NCI-H1930 (cell line): Measurements from ENCODE around the gene NAGLU.

ENCODE experiments used
- DNase-seq, 2 experiments: peaks; one replicate each; lab custom pipeline; 2025; lab: John Stamatoyannopoulos, UW

Gene NAGLU

DNA sequence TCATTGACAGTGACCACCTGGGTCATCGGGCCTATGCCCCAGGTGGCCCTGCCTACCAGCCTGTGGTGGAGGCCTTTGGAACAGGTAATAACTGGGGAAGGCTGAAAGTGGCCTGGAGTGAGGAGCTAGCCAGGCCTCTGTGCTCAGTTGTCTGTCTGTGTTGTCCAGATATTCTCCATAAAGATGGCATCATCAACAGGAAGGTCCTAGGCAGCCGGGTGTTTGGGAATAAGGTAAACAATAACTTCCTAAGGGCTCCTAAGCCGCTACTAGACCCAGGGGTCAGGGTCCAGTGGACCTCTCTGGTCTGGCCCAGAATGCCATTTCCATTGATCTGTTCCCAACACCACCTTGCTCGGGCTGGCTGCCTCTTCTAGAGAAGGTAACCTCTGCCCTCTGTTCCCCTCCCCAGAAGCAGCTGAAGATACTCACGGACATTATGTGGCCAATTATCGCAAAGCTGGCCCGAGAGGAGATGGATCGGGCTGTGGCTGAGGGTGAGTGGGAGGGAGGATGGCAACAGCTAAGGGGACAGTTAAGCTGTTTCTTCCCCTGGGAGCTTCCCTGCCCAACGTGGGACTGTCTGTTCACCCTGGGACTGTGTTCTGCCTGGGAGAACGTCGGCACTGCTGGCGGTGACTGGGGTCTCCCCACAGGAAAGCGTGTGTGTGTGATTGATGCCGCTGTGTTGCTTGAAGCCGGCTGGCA lies 28.9 kb downstream of the NAGLU start:
- no peak for DNase-seq

DNA sequence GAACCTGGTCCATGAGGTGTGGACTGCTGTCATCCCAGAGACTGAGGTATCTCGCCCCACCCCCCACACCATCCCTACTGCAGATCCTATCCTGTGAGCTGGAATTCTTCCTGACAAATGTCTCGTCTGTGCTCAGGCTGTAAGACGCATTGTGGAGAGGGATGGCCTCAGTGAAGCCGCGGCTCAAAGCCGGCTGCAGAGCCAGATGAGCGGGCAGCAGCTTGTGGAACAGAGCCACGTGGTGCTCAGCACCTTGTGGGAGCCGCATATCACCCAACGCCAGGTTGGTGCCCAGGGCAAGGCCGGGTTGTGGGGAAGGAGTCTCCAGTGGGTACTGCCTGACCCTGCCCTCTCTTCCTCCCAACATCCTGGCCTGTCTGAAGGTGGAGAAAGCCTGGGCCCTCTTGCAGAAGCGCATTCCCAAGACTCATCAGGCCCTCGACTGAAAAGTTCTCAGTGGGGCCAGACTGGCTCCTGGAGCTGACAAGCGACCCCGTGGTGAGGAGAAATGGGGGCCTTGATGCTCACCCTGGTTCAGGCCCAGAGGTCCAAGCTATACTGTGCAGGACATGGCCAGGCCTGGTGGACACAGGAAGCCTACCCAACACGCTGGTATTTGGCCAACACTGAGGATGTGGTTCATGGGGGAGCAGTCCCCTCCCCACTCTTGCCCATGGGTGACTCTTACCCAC lies 29.6 kb downstream of the NAGLU start:
- DNase-seq: no peak

DNA sequence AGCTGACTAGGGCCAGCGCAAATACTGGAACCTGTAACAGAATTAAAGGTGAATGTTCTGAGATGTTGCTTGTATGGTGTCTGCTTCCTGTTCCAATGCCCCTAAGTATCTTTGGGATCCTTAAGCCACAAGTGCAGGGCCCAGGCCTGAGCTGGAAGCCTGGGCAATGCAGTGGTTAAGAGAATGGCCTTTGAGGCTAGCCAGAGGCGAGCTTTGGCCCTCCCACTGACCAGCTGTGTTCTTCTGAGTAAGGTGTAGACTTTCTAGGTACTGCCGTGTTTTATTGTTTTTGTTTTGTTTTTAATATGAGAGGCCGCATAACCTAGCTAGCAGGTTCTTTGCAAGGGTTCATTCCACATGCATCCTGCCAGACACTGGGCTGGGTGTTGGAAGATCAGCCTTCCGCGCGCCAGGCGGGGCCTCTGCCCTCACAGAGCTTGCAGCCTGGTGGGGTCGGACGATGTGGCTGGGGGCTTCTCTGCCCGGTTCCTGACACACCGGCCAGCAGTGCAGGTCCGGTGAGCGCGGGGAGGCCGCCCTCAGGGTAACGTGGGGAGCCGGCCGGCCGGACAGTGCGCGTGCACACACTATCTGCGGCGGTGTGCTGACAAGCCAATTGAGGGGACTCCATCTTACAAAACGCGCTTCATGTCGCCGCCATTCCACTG lies 30.3 kb downstream of the NAGLU start:
- no peak for DNase-seq

DNA sequence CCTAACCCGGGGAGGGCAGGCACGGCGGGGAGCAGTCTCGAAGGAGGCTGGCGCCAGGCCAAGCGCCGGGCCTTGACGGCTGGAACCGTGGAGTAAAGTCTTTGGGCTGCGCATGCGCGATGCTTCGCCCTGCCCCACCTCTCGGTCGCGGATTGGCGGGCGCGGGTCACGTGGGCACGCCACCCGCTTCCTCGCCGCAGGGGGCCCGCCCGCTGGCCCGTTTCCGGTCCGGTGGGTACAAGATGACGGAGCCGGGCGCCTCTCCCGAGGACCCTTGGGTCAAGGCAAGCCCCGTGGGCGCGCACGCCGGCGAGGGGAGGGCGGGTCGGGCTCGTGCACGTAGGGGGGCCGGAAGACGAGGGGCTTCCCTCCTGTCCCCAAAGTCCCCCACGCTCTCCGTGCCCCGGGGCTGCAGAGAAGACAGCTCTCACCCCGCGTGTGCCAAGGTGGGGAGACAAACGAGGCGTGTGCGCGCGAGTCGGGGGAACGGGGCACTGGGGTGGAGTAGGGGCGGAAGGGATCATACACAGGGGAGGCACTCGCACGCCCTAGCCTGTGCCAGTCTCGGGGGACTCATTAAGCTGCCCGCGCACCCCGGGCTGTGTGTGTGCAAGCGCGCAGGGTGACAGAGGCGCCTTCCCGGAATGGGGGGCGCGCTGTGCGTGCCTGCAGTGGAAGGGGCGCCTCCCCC lies 31.0 kb downstream of the NAGLU start, which contains the start of gene MLX:
Gene MLX, plus strand, starts transcription at position 218 of the 691 bp plus-strand sequence. Its CDS starts 25 bp downstream, at position 243.
- DNase-seq: peak; percentile 69 to 89

DNA sequence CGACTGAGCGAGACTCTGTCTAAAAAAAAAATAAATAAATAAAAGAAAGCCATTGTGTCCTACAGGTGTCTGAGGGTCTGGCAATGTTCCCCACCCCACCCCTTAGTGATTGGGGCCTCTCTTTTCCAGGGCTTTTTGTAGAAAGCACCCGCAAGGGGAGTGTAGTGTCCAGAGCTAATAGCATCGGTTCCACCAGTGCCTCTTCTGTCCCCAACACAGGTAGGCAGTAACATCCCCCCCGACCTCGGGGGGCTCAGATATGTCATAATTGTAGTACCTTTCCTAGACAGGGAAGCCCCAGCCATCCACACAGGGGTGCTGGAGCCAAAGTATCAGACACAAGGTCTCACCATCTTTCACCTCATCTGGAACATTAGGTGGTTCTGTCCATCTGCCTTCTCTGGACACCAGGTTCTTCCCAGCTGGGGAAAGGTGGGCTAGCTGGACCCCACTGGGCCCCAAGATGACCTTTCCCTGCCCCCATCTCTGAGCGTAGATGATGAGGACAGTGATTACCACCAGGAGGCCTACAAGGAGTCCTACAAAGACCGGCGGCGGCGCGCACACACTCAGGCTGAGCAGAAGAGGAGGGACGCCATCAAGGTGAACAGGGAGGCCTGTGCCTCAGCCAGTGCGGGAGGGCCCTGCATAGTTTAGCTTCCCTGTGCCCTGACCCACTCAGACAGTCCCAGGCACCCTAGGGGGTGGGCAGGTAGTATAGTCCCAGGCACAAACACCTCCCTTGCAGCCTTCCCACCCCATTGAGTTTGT lies 32.5 kb downstream of the NAGLU start:
- DNase-seq: no peak

DNA sequence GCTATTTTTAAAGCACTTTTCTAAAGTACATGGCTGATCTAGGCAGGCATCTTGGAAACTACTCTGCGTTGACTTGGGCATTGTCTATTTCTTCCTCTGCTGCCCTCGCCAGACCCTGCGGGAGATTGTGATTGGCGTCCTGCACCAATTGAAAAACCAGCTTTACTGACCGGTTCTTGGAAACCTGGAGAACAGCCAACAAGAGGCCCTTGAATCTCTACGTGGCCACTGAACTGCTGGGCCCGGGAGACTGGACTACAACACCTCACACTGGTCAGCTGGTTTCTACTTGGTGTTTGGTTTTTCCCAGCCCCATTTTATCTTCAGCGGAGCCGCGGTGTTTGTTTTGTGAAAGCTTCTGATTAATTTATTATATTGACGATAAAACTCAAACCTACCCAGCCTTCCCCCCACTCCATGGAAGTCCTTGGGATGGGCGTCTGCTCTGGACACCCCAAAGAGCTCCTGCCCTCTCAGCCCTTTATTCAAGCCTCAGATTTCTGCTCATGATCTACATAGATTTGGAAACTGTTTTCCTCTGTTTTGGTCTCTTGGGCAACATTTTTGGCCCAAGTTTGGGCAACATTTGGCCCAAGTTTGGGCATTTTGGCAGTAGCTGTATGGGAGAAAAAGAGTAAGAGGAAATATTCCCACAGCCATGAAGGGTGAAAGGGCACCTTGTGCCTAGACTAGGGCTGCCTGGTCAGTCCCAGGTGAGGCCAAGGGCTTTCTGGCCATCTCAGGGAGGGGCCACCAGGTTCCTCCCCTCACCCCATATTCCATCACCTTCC lies 35.6 kb downstream of the NAGLU start:
- no peak for DNase-seq

DNA sequence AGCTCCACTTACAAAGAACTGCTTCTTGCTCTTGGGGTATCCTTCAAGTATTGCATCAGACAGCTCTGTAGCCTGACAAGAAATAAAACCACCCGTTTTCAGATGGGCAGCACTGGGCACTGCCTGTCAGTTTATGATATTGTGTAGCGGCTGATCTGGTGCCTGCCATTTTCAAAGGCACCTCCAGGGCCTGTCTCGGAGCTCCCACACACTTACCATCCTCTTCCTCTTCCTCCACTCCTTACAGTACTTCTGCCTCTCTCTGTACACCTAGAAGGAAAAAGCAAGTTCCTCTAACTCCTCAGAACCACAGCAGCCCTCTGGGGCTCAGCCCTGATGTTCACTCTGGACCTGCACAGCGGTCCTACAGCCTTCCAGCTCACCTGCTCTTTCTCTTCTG lies 37.1 kb downstream of the NAGLU start:
- no peak for DNase-seq

DNA sequence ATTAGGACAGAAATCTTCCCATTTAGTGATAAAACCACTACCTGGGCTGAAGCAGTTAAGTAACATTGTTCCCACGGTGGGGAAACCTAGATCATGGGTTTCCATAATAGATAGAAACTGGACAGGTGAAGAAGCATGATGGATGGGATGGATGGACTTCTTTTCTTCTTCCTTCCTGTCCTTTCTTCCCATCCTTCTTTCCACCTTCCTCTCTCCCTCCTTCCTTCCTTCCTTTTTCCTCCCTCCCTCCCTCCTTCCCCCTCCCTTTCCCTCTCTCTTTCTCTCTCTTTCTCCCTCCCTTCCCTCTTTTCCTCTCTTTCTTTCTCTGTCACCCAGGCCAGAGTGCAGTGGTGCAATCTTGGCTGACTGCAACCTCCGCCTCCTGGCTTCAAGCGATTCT lies 38.4 kb downstream of the NAGLU start:
- no peak for DNase-seq

DNA sequence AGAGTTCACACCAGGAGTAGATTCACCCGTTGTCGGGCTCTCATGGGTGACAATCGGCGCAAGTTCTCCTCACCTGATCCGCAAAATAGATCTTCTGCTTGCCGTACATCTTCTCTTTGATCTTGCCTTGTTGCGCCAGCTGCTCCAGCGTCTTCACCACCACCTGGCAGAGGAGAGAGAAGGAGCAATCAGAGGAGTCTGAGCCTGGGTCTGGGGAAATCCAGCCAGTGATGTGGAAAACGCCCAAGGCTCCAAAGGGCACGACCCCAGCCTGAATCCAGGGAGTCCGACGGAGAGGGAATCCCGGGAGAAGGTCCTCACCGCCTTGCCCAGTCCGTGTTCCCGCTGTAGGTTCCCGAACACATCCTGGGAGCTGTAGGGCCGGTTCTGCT lies 41.1 kb downstream of the NAGLU start:
- no peak for DNase-seq

DNA sequence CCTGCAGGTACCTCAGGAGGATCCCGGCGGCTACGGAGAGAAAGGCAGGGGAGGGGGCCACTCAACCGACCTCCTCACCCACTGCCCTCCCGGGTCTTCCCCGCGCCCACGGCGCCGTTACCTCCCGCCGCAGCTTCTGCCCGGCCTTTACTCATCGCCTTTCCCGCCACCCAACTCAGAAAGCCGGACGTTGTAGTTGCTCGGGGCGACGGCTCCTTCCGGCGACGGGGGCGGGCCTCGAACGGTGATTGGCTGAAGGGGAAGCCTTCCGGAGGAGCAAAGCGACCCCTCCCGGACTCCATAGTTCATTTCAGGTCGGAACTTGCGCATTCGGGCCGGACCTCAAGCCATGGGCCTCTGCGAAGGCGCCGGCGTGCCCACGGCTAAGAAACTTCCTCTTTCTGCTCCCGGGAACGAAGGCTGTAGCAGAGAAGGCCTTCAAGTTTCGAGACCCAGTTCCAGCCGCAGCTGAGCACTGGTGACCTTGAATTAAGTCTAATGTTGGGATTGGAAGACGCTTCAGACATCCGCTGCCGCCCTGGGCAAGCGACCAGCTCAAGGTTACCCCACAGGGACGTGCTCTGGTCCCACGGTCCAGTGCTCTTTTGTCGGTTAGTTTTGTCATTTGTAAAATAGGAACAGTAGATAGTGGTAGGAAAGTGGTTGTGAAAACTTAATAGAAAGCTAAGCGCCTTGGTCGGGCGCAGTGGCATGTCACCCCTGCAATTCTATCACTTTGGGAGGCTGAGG lies 41.7 kb downstream of the NAGLU start, which contains the start of gene PSMC3IP:
Gene PSMC3IP, minus strand, starts transcription at position 198 of the 750 bp plus-strand sequence. Its CDS starts 43 bp downstream, at position 155.
- DNase-seq: peak; percentile 85 to 90

DNA sequence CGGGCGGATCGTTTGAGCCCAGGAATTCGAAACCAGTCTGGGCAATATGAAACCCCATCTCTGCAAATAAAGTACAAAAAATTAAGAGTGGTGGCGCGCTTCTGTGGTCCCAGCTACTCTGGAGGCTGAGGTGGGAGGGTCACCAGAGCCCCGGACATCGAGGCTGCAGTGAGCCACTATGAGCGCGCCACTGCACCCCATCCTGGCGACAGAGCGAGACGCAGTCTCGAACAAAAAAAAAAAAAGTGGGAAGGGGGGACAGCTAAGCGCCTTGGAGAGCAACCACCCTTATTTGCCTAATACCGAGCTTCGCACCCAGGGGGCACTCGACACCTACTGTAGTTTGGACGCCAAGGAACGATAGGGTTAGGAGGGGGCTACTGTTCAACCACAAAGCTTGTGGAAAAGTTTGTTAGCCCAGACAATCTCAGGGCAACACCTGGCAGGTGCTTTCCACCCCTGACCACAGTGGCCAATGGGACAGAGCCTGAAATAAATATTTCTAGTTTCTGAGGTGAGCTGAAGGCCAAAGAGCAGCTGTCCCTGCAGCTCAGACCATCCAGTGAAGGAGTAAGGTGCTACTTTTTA lies 42.3 kb downstream of the NAGLU start:
- peak; percentile 44 to 65 for DNase-seq

DNA sequence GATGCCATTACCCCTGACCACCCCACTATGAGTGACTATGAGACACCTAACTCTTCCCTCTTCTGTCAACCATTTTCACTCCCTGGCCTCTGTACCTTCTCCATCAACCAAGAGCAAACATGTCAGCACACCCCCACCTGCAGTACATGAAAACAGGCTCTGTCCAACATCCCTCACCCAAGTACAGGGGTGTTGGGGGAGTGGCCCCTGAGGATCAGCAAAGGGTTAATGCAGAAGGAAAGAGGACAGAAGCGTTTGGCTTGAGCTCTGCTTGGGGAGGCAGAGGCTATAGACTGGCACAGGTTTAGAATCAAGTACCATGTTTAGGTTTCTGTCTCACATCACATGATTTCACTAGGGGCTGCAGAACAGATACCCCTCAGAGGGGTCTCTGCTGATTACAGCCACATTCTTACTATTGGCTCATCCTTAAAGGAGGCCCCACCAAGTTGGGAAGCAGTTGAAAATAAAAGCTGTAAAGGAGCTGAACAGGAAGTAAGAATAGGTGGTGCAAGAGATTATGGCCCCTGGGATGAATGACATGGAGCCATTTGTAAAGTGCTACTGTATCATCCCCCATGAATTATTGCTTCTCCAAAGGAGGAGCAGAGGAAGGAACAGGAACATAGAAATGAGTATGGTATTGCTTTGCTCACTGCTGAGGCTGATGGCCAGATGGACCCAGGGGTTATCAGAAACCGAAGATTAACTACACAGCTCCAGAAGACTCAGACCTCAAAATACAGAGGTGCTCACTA lies 43.9 kb downstream of the NAGLU start:
- no peak for DNase-seq

DNA sequence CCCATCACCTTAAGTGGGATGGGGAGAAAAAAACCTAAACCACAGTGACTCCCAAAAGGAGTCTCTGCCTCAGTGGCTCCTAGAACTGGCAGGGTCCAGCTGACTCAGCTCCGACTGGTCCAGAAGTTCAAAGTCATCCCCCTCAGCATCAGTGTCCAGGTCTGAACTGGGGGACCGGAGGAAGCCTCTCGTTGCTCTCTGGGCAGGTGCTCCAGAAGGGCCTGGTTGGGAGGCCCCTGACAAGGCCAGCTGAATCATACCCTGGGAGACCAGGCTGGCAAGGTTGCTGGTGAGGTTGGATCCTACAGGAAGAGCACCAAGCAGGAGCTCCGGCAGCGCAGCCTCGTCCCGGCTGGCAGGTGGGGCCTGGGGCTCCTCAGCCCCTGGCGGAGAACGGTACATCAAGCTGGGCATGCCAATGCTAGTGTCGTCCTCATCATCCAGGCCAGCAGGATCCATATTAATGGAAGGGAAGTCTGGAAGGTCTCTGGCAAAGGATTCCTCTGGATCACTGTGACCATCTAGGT lies 45.8 kb downstream of the NAGLU start:
- DNase-seq: no peak

DNA sequence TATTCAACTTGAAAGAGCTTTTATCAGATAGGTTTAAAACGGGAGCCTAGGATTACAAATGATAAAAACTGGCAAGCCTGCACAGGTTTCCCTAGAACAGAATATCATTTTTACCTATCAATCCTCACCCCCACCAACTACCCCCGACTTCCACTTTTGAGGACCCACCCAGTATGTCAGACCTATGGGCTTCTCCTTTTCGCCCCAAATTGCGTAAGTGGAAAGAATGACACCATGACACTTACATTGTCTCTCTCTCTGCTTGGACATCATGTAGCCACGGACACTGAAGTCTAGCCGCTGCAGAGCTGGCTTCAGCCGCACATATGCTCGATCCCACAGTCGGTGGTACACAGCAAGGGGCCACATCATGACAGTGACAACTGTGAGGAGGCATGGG lies 48.8 kb downstream of the NAGLU start:
- DNase-seq: no peak

DNA sequence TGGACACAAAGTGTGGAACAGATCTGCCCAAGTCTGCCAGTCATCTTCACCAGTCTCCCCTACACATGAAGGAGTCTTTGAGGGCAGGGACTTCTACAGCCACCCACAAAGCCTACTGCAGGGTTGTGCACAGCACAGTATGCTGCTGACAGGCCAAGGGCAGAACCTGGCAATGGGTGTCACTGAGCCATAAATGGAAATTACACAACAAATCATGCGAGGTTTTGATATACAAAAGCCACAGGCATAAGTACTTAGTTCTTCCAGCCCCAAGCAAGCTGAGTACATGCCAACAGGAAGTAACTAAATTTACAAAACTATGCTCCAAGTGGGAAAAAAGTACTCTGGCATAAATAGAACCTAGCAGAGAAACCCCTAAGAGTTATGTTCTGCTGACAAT lies 49.3 kb downstream of the NAGLU start:
- no peak for DNase-seq

DNA sequence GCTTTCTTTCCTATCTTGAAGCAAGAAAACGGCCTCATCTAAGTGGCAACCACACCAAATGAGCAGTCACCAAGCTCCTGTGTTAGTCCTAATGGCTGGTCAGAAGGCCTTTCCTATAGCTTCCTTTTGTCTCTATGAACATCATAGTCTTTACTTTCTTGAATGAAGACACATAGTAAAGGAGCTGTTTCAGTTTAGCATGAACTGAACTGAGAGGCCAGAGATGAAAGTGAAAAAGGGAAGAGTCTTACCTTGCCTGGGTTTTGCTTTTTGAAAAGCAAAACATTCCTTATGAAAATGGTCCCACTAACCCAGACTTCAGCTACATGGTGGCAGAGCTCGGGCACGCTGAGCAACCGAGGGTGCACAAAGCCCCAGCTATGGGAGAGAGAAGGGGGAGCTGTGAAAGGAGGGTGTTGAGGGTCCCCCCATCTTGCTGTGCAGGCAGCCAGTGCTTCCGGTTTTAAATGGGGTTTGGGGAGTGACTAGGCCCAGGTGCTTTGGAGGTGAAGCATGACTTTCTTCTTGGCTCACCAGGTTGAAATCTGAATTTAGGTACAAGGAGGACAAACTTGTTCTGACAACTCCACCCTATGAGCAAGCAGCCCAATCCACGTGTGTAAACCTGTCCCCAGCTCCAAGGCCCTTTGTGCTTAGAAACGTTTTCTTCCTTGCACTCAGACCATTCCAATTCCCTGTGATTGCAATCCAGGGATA lies 50.6 kb downstream of the NAGLU start:
- no peak for DNase-seq

DNA sequence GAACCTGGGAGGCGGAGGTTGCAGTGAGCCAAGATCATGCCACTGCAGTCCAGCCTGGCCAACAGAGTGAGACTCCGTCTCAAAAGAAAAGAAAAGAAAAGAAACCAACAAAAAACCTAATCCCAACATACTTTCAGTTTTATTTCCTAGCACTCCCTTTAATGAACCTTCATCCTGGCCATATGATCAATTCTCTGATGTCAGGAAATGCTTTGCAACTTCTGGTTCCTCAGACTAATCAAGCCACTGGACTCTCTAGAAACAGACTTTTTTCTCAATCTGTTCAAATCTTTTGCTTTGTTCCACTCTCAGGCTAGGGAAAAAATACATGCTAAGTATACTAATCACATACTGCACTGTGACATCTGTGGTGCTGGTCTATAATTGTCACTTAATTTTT lies 54.8 kb downstream of the NAGLU start:
- no peak for DNase-seq

DNA sequence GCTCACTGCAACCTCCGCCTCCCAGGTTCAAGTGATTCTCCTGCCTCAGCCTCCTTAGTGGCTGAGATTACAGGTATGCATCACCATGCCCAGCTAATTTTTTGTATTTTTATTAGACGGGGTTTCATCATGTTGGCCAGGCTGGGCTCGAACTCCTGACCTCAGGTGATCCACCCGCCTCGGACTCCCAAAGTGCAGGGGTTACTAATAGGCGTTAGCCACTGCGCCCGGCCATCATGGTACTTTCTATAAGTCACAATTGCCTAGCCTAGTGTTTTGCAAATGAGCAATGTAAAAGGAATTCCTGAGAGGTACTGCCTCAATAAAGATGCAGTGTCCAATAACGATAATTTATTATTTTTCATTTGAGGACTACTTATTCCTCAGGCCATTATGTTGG lies 55.4 kb downstream of the NAGLU start:
- DNase-seq: no peak
